Stimulated activated memory B cell treated with anti-CD40 and anti-IgM and Interleukin-4, amounts not matched to agents 10 μg/mL and 1 μg/mL and 100 μg/mL, for 72 hours (primary cell): Measurements from ENCODE around the gene HELT.
"Not testable (repeated sequence)": the region's sequence is repeated elsewhere in the genome, so short reads cannot be mapped to it uniquely, and the experiment has no call there.

Source experiments
- ATAC-seq: fragments of 150-1000 bp; cut with Tn5 transposase; 2 replicates; pipeline ENCODE4 v1.10.0; 2021
- H3K27ac Mint-ChIP-seq: one replicate; pipeline ENCODE4 v1.8.0; 2022; ENCODE audit warnings: mild to moderate bottlenecking, mixed read lengths
- H3K27me3 Mint-ChIP-seq: one replicate; pipeline ENCODE4 v1.8.0; 2022; ENCODE audit warnings: mixed read lengths
- H3K36me3 Mint-ChIP-seq: one replicate; pipeline ENCODE4 v1.8.0; 2022; ENCODE audit warnings: mixed read lengths
- H3K4me1 Mint-ChIP-seq: one replicate; pipeline ENCODE4 v1.8.0; 2022; ENCODE audit warnings: mixed read lengths
- H3K4me3 Mint-ChIP-seq: one replicate; pipeline ENCODE4 v1.8.0; 2022; ENCODE audit warnings: mild to moderate bottlenecking, moderate library complexity, mixed read lengths
- H3K9me3 Mint-ChIP-seq: one replicate; pipeline ENCODE4 v1.8.0; 2022; ENCODE audit warnings: mixed read lengths

The HELT gene, protein sequence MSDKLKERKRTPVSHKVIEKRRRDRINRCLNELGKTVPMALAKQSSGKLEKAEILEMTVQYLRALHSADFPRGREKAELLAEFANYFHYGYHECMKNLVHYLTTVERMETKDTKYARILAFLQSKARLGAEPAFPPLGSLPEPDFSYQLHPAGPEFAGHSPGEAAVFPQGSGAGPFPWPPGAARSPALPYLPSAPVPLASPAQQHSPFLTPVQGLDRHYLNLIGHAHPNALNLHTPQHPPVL

DNA sequence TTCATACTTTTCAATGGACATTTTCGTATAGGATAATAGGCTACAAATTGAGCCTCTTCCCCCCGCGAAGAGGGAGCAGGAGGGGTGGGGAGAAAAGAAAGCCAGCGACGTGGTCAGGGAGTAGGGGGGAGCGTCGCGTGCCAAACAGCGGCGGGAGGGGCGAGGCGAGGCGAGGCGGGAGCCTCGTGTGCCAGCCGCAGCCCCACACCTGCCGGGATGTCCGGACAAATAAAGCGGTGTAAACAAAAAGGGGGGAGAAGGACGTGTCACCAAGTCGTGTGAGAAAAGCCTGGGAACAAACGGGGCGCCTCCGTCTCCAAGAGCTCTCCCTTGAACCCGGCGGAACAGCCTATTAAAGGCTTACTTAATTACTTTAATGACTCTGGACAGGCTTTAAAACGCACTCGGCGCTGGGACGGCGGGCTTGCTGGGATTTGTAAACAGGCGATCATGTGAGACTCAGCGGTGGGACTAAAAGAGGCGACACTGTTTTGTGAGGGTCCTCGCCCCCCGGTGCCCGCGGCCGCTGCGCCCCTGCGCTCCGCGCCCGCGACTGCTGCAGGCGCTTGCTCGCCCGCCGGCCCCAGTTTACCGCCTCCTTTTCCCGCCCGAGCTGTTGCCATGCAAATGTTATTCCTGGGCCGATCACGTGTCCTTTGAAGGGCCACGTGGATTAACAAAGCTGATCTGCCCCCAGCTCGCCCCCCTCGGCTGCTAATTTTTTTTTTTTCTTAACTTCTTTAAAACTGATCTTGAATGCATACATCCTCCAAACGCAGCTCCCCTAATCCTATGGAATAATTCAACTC lies at the start of gene HELT:
Gene HELT, plus strand, starts transcription at position 527 of the 809 bp plus-strand sequence. CDS start 439 bp downstream, outside the sequence.
- Mint-ChIP-seq H3K4me1 (peaks cover 28% of the 10 kb centered on the region), H3K36me3 (no peaks in the 10 kb centered on the region), H3K27me3 (peaks cover 98% of the 10 kb centered on the region), H3K4me3 (no peak within 1 kb of the TSS), H3K9me3 (no peaks in the 10 kb centered on the region), H3K27ac (no peak within 1 kb of the TSS)
- ATAC-seq = no peak

DNA sequence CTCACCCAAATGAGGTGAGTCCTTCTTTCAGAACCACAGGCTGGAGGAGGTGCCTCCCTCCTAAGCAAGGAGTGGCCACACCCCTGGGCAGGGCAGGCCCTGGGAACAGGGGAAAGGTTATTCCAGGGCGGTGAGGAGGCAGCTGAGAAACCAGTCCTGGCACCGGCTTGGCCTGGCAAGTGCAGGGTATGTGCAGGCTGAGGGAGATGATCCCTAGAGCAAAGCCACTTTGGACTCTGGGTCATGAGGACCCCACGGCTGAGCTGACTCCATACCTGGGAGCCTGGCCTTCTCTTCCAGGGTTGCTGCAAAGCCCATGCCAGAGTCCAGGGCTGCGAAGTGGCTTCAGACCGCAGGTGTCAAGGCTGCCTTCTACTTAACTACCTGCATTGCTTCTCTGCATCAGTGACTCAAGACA lies 49.5 kb upstream of the HELT start:
- H3K36me3 Mint-ChIP-seq = peaks cover 6% of the 10 kb centered on the region
- H3K4me1 Mint-ChIP-seq = peaks cover 6% of the 10 kb centered on the region
- peaks cover 9% of the 10 kb centered on the region for H3K9me3 Mint-ChIP-seq
- H3K27ac Mint-ChIP-seq = no peak overlapping the region
- no peak overlapping the region for H3K4me3 Mint-ChIP-seq
- ATAC-seq = peak; percentile 9
- peaks cover 19% of the 10 kb centered on the region for H3K27me3 Mint-ChIP-seq

DNA sequence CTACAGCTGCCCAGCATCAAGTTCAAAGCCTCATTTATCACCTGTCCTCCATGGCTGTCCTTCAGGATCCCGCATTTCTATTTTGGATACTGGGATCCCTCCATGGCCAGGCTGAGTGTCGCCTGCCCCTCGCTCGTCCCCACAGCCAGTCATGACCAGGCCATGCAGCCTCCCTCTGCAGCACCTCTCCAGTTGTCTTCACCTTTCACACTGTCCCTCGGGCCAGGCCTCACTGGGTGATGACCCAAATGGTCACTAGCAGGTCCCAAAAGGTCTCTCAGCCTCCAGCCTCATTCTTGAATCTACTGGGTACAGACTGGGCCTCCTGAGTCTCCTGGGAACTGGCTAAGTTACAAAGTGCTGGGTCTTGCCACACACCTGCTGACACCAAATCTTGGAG lies 48.7 kb upstream of the HELT start:
- Mint-ChIP-seq H3K27me3 (peaks cover 23% of the 10 kb centered on the region), H3K4me1 (peaks cover 6% of the 10 kb centered on the region), H3K27ac (no peak overlapping the region), H3K36me3 (peaks cover 6% of the 10 kb centered on the region), H3K9me3 (peaks cover 9% of the 10 kb centered on the region), H3K4me3 (no peak overlapping the region)
- no peak for ATAC-seq

DNA sequence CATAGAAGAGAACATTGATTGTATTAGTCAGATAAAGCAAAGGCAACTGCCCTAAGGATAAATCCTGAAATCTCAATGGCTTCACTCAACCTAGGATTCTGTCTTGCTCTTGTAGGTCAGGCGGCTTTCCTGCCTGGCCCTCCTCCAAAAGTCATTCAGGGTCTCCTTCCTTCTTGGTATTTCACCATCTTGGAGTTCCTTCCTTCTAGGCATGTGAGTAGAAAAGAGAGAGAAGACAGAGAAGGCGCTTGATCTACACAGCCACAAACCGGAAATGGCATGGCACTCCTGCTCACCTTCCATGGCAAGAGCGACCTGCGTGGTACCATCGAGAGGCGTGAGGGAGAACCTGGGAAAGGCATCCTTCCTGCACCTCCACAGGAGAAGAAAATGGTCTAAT lies 45.3 kb upstream of the HELT start:
- no peaks in the 10 kb centered on the region for H3K4me1 Mint-ChIP-seq
- ATAC-seq = no peak
- no peak overlapping the region for H3K27ac Mint-ChIP-seq
- no peak overlapping the region for H3K4me3 Mint-ChIP-seq
- peaks cover 12% of the 10 kb centered on the region for H3K9me3 Mint-ChIP-seq
- no peaks in the 10 kb centered on the region for H3K36me3 Mint-ChIP-seq
- peaks cover 49% of the 10 kb centered on the region for H3K27me3 Mint-ChIP-seq

DNA sequence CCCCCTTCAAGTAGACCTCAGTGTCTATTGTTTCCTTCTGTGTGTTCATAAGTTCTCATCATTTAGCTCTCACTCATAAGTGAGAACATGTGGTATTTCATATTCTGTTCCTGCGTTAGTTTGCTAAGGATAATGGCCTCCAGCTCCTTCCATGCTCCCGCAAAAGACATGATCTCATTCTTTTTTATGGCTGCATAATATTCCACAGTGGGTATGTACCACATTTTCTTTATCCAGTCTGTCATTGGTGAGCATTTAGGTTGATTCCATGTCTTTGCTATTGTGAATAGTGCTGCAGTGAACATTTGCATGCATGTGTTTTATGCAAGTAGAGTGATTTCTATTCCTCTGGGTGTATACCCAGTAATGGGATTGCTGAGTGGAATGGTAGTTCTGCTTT lies 41.9 kb upstream of the HELT start:
- not testable (repeated sequence) for H3K36me3 Mint-ChIP-seq, ATAC-seq, H3K4me3 Mint-ChIP-seq, H3K27ac Mint-ChIP-seq, H3K9me3 Mint-ChIP-seq, H3K4me1 Mint-ChIP-seq
- peaks cover 69% of the 10 kb centered on the region for H3K27me3 Mint-ChIP-seq

DNA sequence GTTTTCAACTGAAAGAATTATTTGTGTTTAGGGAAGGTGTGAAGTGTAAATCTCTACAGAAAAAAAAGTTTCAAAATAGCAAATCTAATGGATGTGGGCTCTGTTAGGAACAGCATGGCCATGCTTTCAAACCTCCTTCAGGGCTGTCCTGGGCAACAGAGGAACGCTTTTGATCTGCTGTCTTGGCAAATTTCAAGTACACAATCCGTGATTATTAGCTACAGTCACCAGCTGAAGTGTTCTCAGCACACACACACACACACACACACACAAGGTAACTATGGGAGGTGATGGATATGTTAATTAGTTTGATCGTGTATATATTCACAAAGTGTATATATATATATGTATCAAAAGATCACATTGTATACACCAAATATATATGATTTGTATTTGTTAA lies 40.5 kb upstream of the HELT start:
- no peaks in the 10 kb centered on the region for H3K4me1 Mint-ChIP-seq
- ATAC-seq = no peak
- H3K9me3 Mint-ChIP-seq = peaks cover 6% of the 10 kb centered on the region
- no peak overlapping the region for H3K27ac Mint-ChIP-seq
- H3K36me3 Mint-ChIP-seq = no peaks in the 10 kb centered on the region
- H3K27me3 Mint-ChIP-seq = peaks cover 63% of the 10 kb centered on the region
- H3K4me3 Mint-ChIP-seq = no peak overlapping the region

DNA sequence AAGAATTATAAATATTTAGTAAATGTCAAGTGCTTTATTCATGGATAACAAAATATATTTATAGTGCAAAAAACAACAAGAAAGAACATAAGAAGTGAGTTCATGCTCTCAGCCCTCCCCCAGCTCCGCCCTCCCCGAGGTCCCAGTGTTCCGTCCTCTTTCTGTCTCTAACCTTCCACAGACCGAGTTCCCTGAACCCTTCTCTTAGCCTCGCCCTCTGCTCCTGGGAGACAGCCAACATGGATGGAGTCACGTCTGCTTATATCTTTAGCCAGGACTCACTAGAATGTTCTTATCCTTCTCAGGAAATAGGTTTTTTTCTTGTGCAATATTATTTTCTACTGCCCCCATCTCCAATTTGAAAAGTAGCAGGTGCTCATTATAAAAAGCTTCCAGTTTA lies 40.1 kb upstream of the HELT start:
- Mint-ChIP-seq H3K9me3 (peaks cover 6% of the 10 kb centered on the region), H3K36me3 (no peaks in the 10 kb centered on the region), H3K27me3 (peaks cover 58% of the 10 kb centered on the region), H3K27ac (no peak overlapping the region), H3K4me3 (no peak overlapping the region), H3K4me1 (no peaks in the 10 kb centered on the region)
- ATAC-seq = no peak

DNA sequence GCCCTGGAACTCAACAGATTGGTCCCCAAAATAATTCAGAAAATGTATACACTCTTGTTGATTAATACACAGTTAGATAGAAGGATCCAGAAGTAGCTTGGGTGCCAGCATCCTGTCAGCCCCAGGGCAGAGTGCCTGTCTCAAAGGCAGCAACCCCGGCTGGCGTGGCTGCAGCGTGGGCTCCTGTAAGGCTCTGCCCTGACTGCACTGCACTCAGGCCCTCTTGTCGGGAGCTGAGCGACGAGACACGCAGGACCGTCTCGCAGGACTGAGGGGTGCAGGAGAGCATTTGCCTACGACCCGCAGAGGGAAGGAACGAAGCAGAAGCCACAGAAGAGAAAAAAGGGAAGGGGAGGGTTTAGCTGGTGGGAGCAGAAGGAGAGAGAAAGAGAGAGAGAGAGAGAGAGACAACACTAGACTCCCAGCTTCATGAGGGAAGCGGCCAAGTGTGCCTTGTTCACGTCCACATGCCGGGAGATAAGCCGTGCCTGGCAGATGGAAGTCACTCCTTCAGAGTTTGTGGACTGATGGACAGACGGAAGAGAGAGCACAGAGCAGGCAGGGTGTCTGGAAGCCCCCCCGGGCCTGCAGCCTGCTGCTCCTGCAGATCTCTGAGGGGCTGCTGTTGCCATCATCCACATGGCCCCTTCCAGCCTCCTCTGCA lies 38.7 kb upstream of the HELT start:
- H3K27me3 Mint-ChIP-seq = peaks cover 54% of the 10 kb centered on the region
- no peak overlapping the region for H3K27ac Mint-ChIP-seq
- H3K36me3 Mint-ChIP-seq = no peaks in the 10 kb centered on the region
- H3K4me3 Mint-ChIP-seq = no peak overlapping the region
- no peak for ATAC-seq
- H3K4me1 Mint-ChIP-seq = no peaks in the 10 kb centered on the region
- peaks cover 6% of the 10 kb centered on the region for H3K9me3 Mint-ChIP-seq

DNA sequence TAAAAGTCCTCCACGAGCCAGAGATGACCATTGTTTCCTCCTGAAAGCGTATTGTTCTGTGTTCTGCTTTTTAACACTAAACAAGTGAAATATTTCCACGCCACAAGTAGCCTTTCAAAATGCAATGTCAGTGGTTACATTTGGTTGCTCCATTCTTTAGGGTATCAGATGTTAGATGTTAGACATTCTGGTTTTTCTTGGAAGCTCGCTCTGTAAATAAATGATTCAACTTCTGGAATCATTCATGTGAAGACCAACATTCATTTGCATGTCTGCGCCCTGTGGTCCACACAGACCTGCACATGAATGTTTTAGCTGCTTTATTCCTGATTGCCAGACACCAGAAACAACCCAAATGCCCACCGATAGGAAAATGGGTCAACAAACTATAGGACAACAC lies 38.0 kb upstream of the HELT start:
- Mint-ChIP-seq H3K4me3 (no peak overlapping the region), H3K27me3 (peaks cover 47% of the 10 kb centered on the region), H3K4me1 (no peaks in the 10 kb centered on the region), H3K9me3 (peaks cover 6% of the 10 kb centered on the region), H3K27ac (no peak overlapping the region), H3K36me3 (no peaks in the 10 kb centered on the region)
- ATAC-seq = no peak

DNA sequence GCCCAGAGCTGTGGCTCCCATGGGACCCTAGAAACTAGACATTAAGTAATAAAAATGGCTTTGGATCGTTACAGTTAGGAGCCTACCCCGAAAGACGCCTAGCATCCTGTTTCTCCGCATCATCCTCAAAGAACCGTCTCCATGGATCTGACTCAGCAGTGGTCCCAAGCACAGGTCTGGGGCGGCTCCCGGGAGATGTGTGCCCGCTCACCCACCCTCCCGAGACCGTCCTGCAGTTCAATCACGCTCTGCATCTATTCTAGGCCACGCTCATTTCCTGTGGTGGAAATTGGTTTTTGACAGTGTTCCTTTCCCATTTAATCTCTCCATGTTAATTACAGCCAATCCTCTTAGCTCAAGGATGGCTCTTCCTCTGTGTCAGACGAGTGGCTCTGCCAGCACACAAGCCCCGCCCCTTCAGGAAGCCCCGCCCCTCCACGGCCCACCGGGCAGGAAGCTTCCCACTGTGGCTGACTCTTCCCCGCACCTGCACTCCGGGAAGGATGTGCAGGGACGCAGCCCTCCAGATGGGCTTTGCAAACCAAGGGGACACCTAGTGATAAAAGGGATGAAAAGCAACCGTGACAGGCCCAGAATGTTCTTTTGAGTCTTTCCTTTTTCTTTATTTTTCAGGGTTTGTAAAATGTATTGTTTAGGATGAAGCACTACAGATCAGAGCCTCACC lies 34.5 kb upstream of the HELT start:
- Mint-ChIP-seq H3K27ac (no peak overlapping the region), H3K4me1 (no peaks in the 10 kb centered on the region), H3K9me3 (no peaks in the 10 kb centered on the region), H3K27me3 (peaks cover 13% of the 10 kb centered on the region), H3K4me3 (no peak overlapping the region), H3K36me3 (no peaks in the 10 kb centered on the region)
- ATAC-seq = peak; percentile 56

DNA sequence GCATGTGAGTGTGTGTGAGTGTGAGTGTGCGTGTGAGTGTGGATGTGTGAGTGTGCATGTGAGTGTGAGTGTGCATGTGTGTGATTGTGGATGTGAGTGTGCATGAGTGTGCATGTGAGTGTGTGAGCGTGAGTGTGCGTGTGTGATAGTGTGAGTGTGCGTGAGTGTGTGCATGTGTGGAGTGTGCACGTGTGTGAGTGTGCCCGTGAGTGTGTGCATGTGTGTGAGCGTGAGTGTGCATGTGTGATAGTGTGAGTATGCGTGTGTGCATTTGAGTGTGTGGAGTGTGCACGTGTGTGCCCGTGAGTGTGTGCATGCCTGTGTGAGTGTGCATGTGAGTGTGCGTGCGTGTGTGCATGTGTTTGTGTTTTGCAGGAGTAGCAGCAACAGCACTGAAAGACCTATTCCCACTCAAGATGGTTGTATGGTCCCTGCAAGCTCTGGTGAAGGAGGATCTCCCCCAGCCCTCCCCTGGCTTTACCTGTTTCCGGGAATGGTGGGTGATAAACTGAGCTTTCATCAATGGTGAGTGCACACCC lies 30.7 kb upstream of the HELT start:
- ATAC-seq = no peak

DNA sequence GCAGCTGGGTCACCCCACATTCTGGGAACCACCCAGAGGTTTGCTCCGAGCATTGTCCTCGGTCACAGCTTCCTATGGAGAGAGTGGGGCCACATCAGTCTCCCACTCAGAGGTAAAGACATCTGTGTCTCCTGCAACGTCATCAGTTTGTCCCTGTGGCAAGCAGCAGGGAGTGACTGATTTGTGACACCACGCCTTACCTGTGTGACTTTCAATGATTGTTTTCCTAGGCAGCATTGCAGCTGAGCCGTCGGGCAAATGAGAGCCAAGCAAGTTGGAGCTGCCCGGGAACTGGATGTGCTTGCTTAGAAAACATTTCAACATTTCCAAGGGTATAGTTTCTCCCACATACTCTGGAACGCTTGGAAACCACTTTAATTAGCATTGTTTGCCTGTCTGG lies 29.7 kb upstream of the HELT start:
- no peaks in the 10 kb centered on the region for H3K27me3 Mint-ChIP-seq
- H3K9me3 Mint-ChIP-seq = no peaks in the 10 kb centered on the region
- no peak overlapping the region for H3K27ac Mint-ChIP-seq
- no peak overlapping the region for H3K4me3 Mint-ChIP-seq
- ATAC-seq = no peak
- H3K4me1 Mint-ChIP-seq = no peaks in the 10 kb centered on the region
- H3K36me3 Mint-ChIP-seq = no peaks in the 10 kb centered on the region

More for the DNA sequence above, 30.7 kb upstream of the HELT start:
- Mint-ChIP-seq H3K4me1 (no peaks in the 10 kb centered on the region), H3K9me3 (no peaks in the 10 kb centered on the region), H3K4me3 (no peak overlapping the region), H3K36me3 (no peaks in the 10 kb centered on the region), H3K27me3 (no peaks in the 10 kb centered on the region), H3K27ac (no peak overlapping the region)

DNA sequence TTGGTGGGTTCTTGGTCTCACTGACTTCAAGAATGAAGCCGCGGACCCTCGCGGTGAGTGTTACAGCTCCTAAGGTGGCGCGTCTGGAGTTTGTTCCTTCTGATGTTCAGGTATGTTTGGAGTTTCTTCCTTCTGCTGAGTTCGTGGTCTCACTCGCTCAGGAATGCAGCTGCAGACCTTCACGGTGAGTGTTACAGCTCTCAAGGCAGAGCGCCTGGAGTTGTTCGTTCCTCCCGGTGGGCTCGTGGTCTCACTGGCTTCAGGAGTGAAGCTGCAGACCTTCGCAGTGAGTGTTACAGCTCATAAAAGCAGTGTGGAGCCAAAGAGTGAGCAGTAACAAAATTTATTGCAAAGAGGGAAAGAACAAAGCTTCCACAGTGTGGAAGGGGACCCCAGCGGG lies 29.0 kb upstream of the HELT start:
- H3K27ac Mint-ChIP-seq, H3K9me3 Mint-ChIP-seq, ATAC-seq, H3K36me3 Mint-ChIP-seq, H3K27me3 Mint-ChIP-seq, H3K4me1 Mint-ChIP-seq, H3K4me3 Mint-ChIP-seq: not testable (repeated sequence)

DNA sequence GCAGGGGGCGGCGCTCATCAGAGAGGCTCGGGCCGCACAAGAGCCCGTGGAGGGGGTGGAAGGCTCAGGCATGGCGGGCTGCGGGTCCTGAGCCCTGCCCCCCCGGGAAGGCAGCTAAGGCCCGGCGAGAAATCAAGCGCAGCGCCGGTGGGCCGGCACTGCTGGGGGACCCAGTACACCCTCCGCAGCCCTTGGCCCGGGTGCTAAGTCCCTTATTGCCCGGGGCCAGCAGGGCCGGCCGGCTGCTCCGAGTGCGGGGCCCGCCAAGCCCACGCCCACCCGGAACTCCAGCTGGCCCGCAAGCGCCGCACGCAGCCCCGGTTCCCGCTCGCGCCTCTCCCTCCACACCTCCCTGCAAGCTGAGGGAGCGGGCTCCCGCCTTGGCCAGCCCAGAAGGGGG lies 28.2 kb upstream of the HELT start:
- not testable (repeated sequence) for H3K27me3 Mint-ChIP-seq, H3K9me3 Mint-ChIP-seq, ATAC-seq, H3K27ac Mint-ChIP-seq, H3K4me1 Mint-ChIP-seq, H3K36me3 Mint-ChIP-seq, H3K4me3 Mint-ChIP-seq

DNA sequence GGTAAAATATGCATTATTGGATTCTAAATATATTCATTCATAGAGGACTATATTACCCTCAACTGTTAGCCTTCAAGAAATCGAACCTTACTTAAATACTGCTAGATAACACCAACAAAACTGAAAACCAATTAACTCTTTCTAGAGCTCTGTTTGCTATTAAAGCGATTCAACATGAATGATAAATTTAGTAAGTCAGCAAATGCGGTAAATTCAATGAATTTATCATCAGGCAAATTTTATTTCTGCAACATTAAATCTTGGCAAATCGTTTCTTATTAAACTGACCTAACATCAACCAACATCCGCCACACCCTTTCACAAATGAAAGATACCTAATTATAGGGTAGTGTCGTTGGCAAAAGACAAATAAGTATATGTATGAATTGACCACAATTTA lies 26.4 kb upstream of the HELT start:
- Mint-ChIP-seq H3K9me3 (no peaks in the 10 kb centered on the region), H3K4me1 (no peaks in the 10 kb centered on the region)

More for the DNA sequence above, 26.4 kb upstream of the HELT start:
- no peaks in the 10 kb centered on the region for H3K36me3 Mint-ChIP-seq
- H3K4me3 Mint-ChIP-seq = no peak overlapping the region
- no peak for ATAC-seq
- H3K27me3 Mint-ChIP-seq = no peaks in the 10 kb centered on the region
- no peak overlapping the region for H3K27ac Mint-ChIP-seq
